Osteoblast (primary cell): ENCODE results near the gene TMEM94. TPM values are rescaled to one million over a fixed set of nuclear protein-coding genes. Genes with fewer than 3 reads are reported as not detected.

ENCODE experiments used
- DNase-seq: peaks from one replicate; pipeline ENCODE4 v3.0.0; 2011; ENCODE audit warnings: low spot score, mixed read lengths; ENCODE audit not compliant: insufficient read length; ENCODE audit errors: missing footprints
- H2AFZ ChIP-seq: 2 replicates; pipeline ENCODE4 v1.6.0; 2011; ENCODE audit warnings: mild to moderate bottlenecking, low read length
- H3K27ac ChIP-seq: 2 replicates; pipeline ENCODE4 v1.5.1; 2011; ENCODE audit warnings: mild to moderate bottlenecking, low read depth, low read length, moderate library complexity
- H3K27me3 ChIP-seq: 2 replicates; pipeline ENCODE4 v1.6.0; 2012; ENCODE audit warnings: mild to moderate bottlenecking, control low read depth, inconsistent platforms, low read length, moderate library complexity; ENCODE audit not compliant: insufficient read depth
- H3K36me3 ChIP-seq: 2 replicates; pipeline ENCODE4 v1.5.1; 2011; ENCODE audit warnings: mild to moderate bottlenecking, low read length, control low read depth, moderate library complexity; ENCODE audit not compliant: insufficient read depth
- H3K4me1 ChIP-seq: 2 replicates; pipeline ENCODE4 v1.5.1; 2011; ENCODE audit warnings: mild to moderate bottlenecking, low read length, control low read depth, moderate library complexity; ENCODE audit not compliant: insufficient read depth
- H3K4me2 ChIP-seq: 2 replicates; pipeline ENCODE4 v1.6.0; 2011; ENCODE audit warnings: mild to moderate bottlenecking, low read length; ENCODE audit not compliant: insufficient read depth
- H3K4me3 ChIP-seq: fragments of 200-600 bp; sonication (generic); 3 replicates; pipeline ENCODE4 v1.5.1; 2012; ENCODE audit warnings: mild to moderate bottlenecking, low read length, inconsistent platforms; ENCODE audit not compliant: insufficient read depth
- H3K79me2 ChIP-seq: 2 replicates; pipeline ENCODE4 v1.6.0; 2012; ENCODE audit warnings: mild to moderate bottlenecking, low read length, control low read depth, inconsistent platforms; ENCODE audit not compliant: insufficient read depth
- H3K9me3 ChIP-seq: 2 replicates; pipeline ENCODE4 v1.5.1; 2011; ENCODE audit warnings: low read depth, low read length, control low read depth
- H4K20me1 ChIP-seq: 2 replicates; pipeline ENCODE4 v1.6.0; 2012; ENCODE audit warnings: mild to moderate bottlenecking, low read length, control low read depth; ENCODE audit not compliant: insufficient read depth
- total RNA-seq: library from RNA; depleted of rRNA; stranded (reverse); fragments of >200 nt; gene quantifications from 2 replicates; pipeline ENCODE4 v1.2.3, GENCODE V29; 2012
- TF ChIP-seq, protein P1 (sequence below): IDR thresholded peaks from 2 replicates; pipeline ENCODE4 v1.5.1; 2011; ENCODE audit warnings: mild to moderate bottlenecking, low read depth, low read length, moderate library complexity; ENCODE audit errors: extremely low read depth

The TMEM94 gene
- total RNA-seq, 1 donor: 38.0 TPM

DNA sequence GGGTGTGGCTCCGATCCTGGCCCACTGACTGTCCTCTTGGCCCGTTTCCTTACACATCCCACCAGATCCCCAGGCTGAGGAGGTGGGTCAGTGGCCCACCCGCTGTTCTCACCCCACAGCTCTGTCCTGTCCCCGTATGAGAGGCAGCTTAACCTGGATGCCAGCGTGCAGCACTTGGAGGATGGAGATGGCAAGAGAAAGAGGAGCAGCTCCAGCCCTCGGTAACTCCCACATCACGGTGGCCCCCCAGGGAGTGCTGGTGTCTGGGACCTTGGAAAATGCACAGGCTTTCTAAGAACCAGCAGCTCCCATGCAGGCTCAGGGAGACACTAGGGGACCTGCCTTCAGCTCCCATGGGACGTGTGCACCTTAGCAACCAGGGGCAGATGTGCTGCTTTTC, 64.9 kb downstream of the TMEM94 start:
- Histone ChIP-seq H3K4me2 (no peak overlapping the region), H2AFZ (no peak overlapping the region), H3K9me3 (no peaks in the 10 kb centered on the region), H3K4me3 (no peak overlapping the region), H3K79me2 (no peaks in the 10 kb centered on the region), H3K27ac (no peak overlapping the region), H3K27me3 (peaks cover 6% of the 10 kb centered on the region), H3K36me3 (peaks cover 8% of the 10 kb centered on the region), H4K20me1 (peaks cover 7% of the 10 kb centered on the region), H3K4me1 (peaks cover 8% of the 10 kb centered on the region)
- TF ChIP-seq, protein P1, sequence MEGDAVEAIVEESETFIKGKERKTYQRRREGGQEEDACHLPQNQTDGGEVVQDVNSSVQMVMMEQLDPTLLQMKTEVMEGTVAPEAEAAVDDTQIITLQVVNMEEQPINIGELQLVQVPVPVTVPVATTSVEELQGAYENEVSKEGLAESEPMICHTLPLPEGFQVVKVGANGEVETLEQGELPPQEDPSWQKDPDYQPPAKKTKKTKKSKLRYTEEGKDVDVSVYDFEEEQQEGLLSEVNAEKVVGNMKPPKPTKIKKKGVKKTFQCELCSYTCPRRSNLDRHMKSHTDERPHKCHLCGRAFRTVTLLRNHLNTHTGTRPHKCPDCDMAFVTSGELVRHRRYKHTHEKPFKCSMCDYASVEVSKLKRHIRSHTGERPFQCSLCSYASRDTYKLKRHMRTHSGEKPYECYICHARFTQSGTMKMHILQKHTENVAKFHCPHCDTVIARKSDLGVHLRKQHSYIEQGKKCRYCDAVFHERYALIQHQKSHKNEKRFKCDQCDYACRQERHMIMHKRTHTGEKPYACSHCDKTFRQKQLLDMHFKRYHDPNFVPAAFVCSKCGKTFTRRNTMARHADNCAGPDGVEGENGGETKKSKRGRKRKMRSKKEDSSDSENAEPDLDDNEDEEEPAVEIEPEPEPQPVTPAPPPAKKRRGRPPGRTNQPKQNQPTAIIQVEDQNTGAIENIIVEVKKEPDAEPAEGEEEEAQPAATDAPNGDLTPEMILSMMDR: no peak
- DNase-seq: no peak

DNA sequence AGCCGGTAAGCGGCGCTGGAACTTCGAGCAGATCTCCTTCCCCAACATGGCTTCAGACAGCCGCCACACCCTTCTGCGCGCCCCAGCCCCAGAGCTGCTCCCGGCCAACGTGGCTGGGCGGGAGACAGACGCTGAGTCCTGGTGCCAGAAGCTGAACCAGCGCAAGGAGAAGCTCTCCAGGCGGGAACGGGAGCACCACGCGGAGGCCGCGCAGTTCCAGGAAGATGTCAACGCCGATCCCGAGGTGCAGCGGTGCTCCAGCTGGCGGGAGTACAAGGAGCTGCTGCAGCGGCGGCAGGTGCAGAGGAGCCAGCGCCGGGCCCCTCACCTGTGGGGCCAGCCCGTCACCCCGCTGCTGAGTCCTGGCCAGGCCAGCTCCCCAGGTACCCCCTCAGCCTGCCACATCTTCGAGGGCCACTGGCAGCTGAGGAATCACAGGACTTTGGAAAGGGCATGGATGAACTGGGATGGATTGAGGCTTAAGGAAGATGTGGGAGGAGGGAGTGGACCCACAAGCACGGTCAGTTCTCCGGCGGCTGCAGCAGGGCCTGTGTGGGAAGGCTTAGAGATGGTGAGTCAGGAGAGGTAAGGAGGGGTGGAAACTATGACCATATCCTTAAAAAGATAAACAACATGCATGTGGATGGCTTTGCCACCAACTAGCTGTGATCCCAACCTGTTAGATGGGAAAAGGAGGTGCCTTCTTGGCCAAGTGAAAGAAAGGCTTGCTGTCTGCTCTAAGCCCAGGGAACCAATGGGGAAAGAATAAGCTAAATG, 65.7 kb downstream of the TMEM94 start:
- H3K9me3 ChIP-seq: no peaks in the 10 kb centered on the region
- H3K4me2 ChIP-seq: no peak overlapping the region
- H3K27ac ChIP-seq: no peak overlapping the region
- H2AFZ ChIP-seq: no peak overlapping the region
- peaks cover 8% of the 10 kb centered on the region for H3K36me3 ChIP-seq
- no peaks in the 10 kb centered on the region for H3K79me2 ChIP-seq
- DNase-seq: peak; percentile 95
- TF ChIP-seq, protein P1: no peak
- H3K4me3 ChIP-seq: no peak overlapping the region
- peaks cover 7% of the 10 kb centered on the region for H4K20me1 ChIP-seq
- H3K27me3 ChIP-seq: peaks cover 13% of the 10 kb centered on the region
- peaks cover 6% of the 10 kb centered on the region for H3K4me1 ChIP-seq

DNA sequence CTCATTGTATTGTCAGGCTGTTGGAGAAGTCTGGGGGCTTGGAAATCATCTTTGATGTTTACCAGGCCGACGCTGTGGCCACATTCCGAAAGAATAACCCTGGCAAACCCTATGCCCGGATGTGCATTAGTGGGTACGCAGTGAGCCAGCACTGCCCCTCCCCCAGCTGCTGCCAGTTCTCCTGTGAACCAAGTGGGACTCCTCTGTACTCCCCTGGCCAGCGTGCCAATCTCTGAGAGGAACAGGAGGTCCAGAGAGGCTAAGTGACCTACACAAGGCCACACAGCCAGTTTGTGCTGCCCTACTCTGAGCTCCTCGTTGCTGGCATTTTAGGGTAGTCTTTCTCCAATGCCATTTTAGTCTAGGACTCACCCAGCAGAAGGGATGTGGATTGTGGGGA, 67.2 kb downstream of the TMEM94 start:
- DNase-seq: no peak
- Histone ChIP-seq H3K36me3 (peaks cover 8% of the 10 kb centered on the region), H3K4me1 (no peaks in the 10 kb centered on the region), H3K79me2 (no peaks in the 10 kb centered on the region), H3K4me2 (no peak overlapping the region), H2AFZ (no peak overlapping the region), H4K20me1 (peaks cover 3% of the 10 kb centered on the region), H3K4me3 (no peak overlapping the region), H3K9me3 (no peaks in the 10 kb centered on the region), H3K27ac (no peak overlapping the region), H3K27me3 (peaks cover 15% of the 10 kb centered on the region)
- TF ChIP-seq, protein P1: no peak

DNA sequence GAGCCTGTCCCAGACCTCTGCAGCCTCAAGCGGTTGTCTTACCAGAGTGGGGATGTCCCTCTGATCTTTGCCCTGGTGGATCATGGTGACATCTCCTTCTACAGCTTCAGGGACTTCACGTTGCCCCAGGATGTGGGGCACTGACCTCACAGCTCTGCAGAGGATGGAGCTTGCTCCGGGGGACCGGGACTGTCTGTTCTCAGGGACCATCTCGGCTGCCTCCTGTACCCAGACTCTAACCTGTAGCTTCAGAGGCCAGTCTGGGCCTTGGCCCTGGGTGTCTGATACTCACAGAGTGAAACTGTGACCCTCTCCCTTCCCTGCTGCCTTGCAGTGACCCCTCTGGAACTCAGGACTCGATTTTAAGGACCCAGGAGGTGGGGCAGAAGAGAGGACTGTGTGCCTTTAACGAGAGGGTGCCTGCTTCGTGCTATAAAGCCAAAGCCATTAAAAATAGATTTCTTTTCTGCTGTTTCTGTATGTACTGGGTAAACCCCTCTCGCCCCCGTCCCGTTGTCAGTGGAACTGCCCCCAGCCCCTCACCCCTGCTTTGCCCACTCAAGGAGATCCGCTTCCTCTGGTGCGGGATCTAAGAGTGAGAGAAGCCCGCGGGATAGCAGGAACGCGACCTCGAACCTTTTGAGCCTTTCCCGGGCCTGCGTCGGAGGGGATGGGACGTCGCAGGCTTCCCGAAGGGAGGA, 68.0 kb downstream of the TMEM94 start:
- Histone ChIP-seq H2AFZ (no peak overlapping the region), H3K4me3 (peak overlapping the region; percentile 65), H3K4me2 (peak overlapping the region; percentile 70), H3K79me2 (no peaks in the 10 kb centered on the region), H3K4me1 (no peaks in the 10 kb centered on the region), H3K9me3 (no peaks in the 10 kb centered on the region), H3K36me3 (peaks cover 4% of the 10 kb centered on the region), H3K27ac (no peak overlapping the region), H4K20me1 (no peaks in the 10 kb centered on the region), H3K27me3 (peaks cover 15% of the 10 kb centered on the region)
- no peak for DNase-seq
- TF ChIP-seq, protein P1: no peak
